Measurements from ENCODE around the gene MYO1B. TPM values are rescaled to one million over a fixed set of nuclear protein-coding genes. Genes with fewer than 3 reads are reported as not detected.

The MYO1B gene
- total RNA-seq, 6 experiments from 2014 or later, result 214 to 254 (median 236) TPM

GRCh38 chr2:191386938-191387536 lies 141.8 kb downstream of the MYO1B start:
- H3K27me3 Mint-ChIP-seq (ENCODE audit: insufficient read depth), result peaks cover 5% of the 10 kb centered on the region; the same call in 1 of the 2 replicates
- peaks cover 72% of the 10 kb centered on the region for H3K4me1 Mint-ChIP-seq (ENCODE audit: low read depth)
- peak; percentile 78 for DNase-seq
- peak overlapping the region; percentile 77 for H3K27ac Mint-ChIP-seq
- TF ChIP-seq CTCF (IDR thresholded peaks at IDR 0.05), result no peak
- H3K9me3 Mint-ChIP-seq, result no peaks in the 10 kb centered on the region
- H3K36me3 Mint-ChIP-seq (ENCODE audit: low read depth), result peaks cover 67% of the 10 kb centered on the region
- H3K4me3 Mint-ChIP-seq, result peak overlapping the region; percentile 57

GRCh38 chr2:191389288-191389687 lies 144.1 kb downstream of the MYO1B start:
- H3K9me3 Mint-ChIP-seq, result no peaks in the 10 kb centered on the region
- DNase-seq, result no peak
- peaks cover 5% of the 10 kb centered on the region; the same call in 1 of the 2 replicates for H3K27me3 Mint-ChIP-seq (ENCODE audit: insufficient read depth)
- H3K27ac Mint-ChIP-seq, result peak overlapping the region; percentile 52; the same call in 1 of the 2 replicates
- H3K36me3 Mint-ChIP-seq (ENCODE audit: low read depth), result peaks cover 72% of the 10 kb centered on the region
- TF ChIP-seq CTCF (IDR thresholded peaks at IDR 0.05), result no peak
- no peak overlapping the region; the same call in 1 of the 2 replicates for H3K4me3 Mint-ChIP-seq
- peaks cover 68% of the 10 kb centered on the region for H3K4me1 Mint-ChIP-seq (ENCODE audit: low read depth)

- Mint-ChIP-seq H3K36me3 (ENCODE audit: low read depth) (peaks cover 75% of the 10 kb centered on the region), H3K4me3 (no peak overlapping the region), H3K27ac (no peak overlapping the region), H3K27me3 (ENCODE audit: insufficient read depth) (peaks cover 5% of the 10 kb centered on the region), H3K4me1 (ENCODE audit: low read depth) (peaks cover 58% of the 10 kb centered on the region), H3K9me3 (no peaks in the 10 kb centered on the region)
- no peak for DNase-seq
- TF ChIP-seq CTCF (IDR thresholded peaks at IDR 0.05), result no peak
Observed at GRCh38 chr2:191391171-191391570, 146.0 kb downstream of the MYO1B start.

GRCh38 chr2:191394043-191394442 lies 148.8 kb downstream of the MYO1B start:
- Mint-ChIP-seq H3K4me1 (ENCODE audit: low read depth) (peaks cover 31% of the 10 kb centered on the region), H3K36me3 (ENCODE audit: low read depth) (peaks cover 66% of the 10 kb centered on the region), H3K4me3 (no peak overlapping the region), H3K27ac (peak overlapping the region; percentile 33; the same call in 1 of the 2 replicates), H3K9me3 (no peaks in the 10 kb centered on the region), H3K27me3 (ENCODE audit: insufficient read depth) (peaks cover 3% of the 10 kb centered on the region)
- no peak for TF ChIP-seq CTCF (IDR thresholded peaks at IDR 0.05)
- DNase-seq, result no peak

GRCh38 chr2:191396794-191397193 lies 151.6 kb downstream of the MYO1B start:
- no peak for DNase-seq
- H3K4me3 Mint-ChIP-seq, result no peak overlapping the region
- H3K27ac Mint-ChIP-seq, result no peak overlapping the region
- TF ChIP-seq CTCF (IDR thresholded peaks at IDR 0.05), result no peak
- H3K27me3 Mint-ChIP-seq (ENCODE audit: insufficient read depth), result peaks cover 10% of the 10 kb centered on the region
- peaks cover 52% of the 10 kb centered on the region for H3K4me1 Mint-ChIP-seq (ENCODE audit: low read depth)
- H3K36me3 Mint-ChIP-seq (ENCODE audit: low read depth), result peaks cover 73% of the 10 kb centered on the region
- no peaks in the 10 kb centered on the region for H3K9me3 Mint-ChIP-seq

Measured in HFFc6 (cell line).